ENCODE measurements around the gene KLHDC8B. TPM values are rescaled to one million over a fixed set of nuclear protein-coding genes. Genes with fewer than 3 reads are reported as not detected.
"Not testable (repeated sequence)": the region's sequence is repeated elsewhere in the genome, so short reads cannot be mapped to it uniquely, and the experiment has no call there.

Gene KLHDC8B
- total and polyA plus RNA-seq, 11 donors = 66.3 to 138 (median 112) TPM

DNA sequence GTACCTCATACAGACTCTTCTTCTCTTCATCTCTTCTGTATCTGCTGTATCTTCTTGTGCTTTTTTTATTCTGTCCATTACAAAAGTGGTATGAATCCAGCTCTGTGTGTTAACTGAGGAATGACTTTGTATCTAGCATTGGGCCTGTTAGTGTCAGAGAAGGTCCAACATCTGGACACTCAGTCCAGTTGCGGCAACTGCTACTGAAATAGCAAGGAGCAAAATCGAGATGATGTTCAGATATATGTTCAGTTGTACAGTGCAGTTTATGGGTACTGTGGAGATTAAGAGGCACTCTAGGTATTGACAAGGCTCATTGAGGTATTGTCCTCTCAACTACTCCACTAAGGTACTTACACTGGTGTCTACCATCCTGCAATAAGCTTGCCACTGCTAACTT lies 42.6 kb downstream of the KLHDC8B start:
- WGBS, 4 donors = 81 to 91% (median 82%) methylated on average over 2 of the region's 2 CpGs
- Histone ChIP-seq H3K9me3 (peaks cover 0 to 7% (median 0%) of the 10 kb centered on the region in 12 donors), H3K27me3 (no peaks in the 10 kb centered on the region), H3K4me1 (peaks cover 0 to 20% (median 14%) of the 10 kb centered on the region in 12 donors), H3K36me3 (peaks cover 0 to 7% (median 0%) of the 10 kb centered on the region in 9 donors), H3K4me3 (no peak overlapping the region), H3K27ac (no peak overlapping the region)
- intact Hi-C loops (cut with DNase I) = no loop called here
- DNase-seq = no peak
- no peak for ATAC-seq
- TF ChIP-seq, protein P1, sequence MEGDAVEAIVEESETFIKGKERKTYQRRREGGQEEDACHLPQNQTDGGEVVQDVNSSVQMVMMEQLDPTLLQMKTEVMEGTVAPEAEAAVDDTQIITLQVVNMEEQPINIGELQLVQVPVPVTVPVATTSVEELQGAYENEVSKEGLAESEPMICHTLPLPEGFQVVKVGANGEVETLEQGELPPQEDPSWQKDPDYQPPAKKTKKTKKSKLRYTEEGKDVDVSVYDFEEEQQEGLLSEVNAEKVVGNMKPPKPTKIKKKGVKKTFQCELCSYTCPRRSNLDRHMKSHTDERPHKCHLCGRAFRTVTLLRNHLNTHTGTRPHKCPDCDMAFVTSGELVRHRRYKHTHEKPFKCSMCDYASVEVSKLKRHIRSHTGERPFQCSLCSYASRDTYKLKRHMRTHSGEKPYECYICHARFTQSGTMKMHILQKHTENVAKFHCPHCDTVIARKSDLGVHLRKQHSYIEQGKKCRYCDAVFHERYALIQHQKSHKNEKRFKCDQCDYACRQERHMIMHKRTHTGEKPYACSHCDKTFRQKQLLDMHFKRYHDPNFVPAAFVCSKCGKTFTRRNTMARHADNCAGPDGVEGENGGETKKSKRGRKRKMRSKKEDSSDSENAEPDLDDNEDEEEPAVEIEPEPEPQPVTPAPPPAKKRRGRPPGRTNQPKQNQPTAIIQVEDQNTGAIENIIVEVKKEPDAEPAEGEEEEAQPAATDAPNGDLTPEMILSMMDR (IDR thresholded peaks at IDR 0.05) = no peak
- TF ChIP-seq POLR2A (IDR thresholded peaks at IDR 0.05) = no peak

DNA sequence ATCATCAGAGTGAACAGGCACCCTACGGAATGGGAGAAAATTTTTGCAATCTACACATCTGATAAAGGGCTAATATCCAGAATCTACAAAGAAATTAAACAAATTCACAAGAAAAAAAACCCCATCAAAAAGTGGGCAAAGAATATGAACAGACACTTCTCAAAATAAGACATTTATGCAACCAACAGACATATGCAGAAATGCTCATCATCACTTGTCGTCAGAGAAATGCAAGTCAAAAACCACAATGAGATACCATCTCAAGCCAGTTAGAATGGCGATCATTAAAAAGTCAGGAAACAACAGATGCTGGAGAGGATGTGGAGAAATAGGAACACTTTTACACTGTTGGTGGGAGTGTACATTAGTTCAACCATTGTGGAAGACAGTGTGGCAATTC lies 45.3 kb downstream of the KLHDC8B start:
- not testable (repeated sequence) for H3K4me3 ChIP-seq, ATAC-seq, H3K36me3 ChIP-seq, H3K9me3 ChIP-seq, DNase-seq, H3K27me3 ChIP-seq, H3K27ac ChIP-seq
- intact Hi-C loops (cut with DNase I) = loop anchor here in 2 of 10 donors (5.0 kb wide), 1 partner anchor 61 kb away; the partner anchor contains the start of gene C3orf62 (in 2 of the 2)
- peaks cover 0 to 25% (median 16%) of the 10 kb centered on the region in 12 donors for H3K4me1 ChIP-seq
- 69 to 82% (median 73%) methylated on average over 3 of the region's 3 CpGs for WGBS, 4 donors

DNA sequence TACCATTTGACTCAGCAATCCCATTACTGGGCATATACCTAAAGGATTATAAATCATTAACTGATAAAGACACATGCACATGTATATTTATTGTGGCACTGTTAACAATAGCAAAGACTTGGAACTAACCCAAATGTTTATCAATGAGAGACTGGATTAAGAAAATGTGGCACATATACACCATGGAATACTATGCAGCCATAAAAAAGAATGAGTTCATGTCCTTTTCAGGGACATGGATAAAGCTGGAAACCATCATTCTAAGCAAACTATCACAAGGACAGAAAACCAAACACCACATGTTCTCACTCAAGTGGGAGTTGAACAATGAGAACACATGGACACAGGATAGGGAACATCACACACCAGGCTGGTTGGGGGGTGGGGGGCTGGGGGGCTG lies 45.7 kb downstream of the KLHDC8B start:
- not testable (repeated sequence) for H3K9me3 ChIP-seq, H3K27me3 ChIP-seq, H3K27ac ChIP-seq, H3K4me3 ChIP-seq, H3K36me3 ChIP-seq, DNase-seq, ATAC-seq
- H3K4me1 ChIP-seq = peaks cover 0 to 25% (median 16%) of the 10 kb centered on the region in 12 donors
- intact Hi-C loops (cut with DNase I) = loop anchor here in 2 of 10 donors (5.0 kb wide), 1 partner anchor 60 kb away; the partner anchor contains the start of gene C3orf62 (in 2 of the 2)

DNA sequence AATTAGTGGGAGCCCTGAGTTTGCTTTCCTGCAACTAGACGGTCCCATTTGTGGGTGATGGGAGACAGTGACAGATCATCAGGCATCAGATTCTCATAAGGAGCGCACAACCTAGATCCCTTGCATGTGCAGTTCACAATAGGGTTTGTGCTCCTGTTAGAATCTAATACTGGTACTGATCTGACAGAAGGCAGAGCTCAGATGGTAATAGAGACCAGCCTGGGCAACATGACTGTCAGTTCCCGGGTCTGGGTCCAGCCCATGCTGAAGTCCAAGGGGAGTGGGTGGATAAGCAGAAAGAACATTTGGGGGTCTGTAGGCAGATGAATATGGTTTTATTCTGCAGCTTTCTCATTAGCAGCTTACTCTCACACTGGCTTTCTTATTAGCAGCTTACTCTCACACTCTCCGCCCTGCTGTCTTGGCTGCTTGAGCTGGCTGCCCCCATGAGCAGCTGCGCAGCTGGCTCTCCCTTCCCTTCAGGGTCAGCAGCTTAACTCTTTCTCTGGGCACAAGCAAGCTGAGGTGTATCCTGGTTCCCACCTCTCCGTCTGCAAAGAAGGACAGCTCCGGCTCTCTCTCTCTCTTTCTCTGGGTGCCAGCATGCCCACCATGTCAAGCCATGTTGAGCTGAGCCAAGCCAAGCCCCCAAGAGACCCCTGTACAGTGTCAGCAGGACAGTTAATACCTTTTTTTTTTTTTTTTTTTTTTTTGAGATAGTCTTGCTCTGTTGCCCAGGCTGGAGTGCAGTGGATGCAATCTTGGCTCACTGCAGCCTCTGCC lies 46.5 kb downstream of the KLHDC8B start:
- ATAC-seq = peak; percentile 80 to 83 (median 81)
- H3K36me3 ChIP-seq = peaks cover 0 to 7% (median 0%) of the 10 kb centered on the region in 9 donors
- DNase-seq = peak in 4 of 5 donors; percentile 22 to 68 (median 49)
- H3K27me3 ChIP-seq = no peaks in the 10 kb centered on the region
- TF ChIP-seq POLR2A (IDR thresholded peaks at IDR 0.05) = no peak
- TF ChIP-seq, protein P1 (IDR thresholded peaks at IDR 0.05) = no peak
- peaks cover 0 to 9% (median 0%) of the 10 kb centered on the region in 12 donors for H3K9me3 ChIP-seq
- no peak overlapping the region for H3K4me3 ChIP-seq
- H3K27ac ChIP-seq = peak overlapping the region; percentile 51 to 94 (median 84)
- WGBS, 4 donors = 44 to 55% (median 54%) methylated on average over 7 of the region's 7 CpGs
- intact Hi-C loops (cut with DNase I) = loop anchor here in 3 of 10 donors (1.0 to 5.0 kb wide), 3 partner anchors 45 to 59 kb away; partner anchors contain the start of genes C3orf62 (in 2 of the 3) and KLHDC8B (in 1 of the 3)
- H3K4me1 ChIP-seq = peaks cover 0 to 25% (median 16%) of the 10 kb centered on the region in 12 donors

DNA sequence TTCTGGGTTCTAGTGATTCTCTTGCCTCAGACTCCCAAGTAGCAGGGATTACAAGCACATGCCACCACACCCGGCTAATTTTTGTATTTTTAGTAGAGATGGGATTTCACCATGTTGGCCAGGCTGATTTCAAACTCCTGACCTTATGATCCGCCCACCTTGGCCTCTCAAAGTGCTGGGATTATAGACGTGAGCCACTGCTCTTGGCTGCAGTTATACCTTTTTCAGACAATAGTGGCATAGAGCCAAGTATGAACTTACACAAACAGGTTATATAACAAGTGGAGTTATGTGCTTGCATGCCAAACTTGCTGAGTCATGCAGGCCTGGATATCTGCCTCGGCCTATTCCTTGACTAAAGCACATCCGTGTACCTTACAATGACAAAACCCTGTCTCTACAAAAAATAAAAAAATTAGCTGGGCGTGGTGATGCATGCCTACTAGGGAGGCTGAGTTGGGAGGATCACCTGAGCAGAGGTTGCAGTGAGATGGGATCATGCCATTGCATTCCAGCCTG lies 47.1 kb downstream of the KLHDC8B start:
- not testable (repeated sequence) for H3K27me3 ChIP-seq, H3K9me3 ChIP-seq, H3K4me3 ChIP-seq, H3K36me3 ChIP-seq
- DNase-seq (peak; percentile 73 to 86 (median 83)), ATAC-seq (peak; percentile 87 to 94 (median 90))
- H3K4me1 ChIP-seq = peaks cover 0 to 25% (median 16%) of the 10 kb centered on the region in 12 donors
- WGBS, 4 donors = 4 to 15% (median 12%) methylated on average over 6 of the region's 6 CpGs
- H3K27ac ChIP-seq = peak overlapping the region; percentile 61 to 94 (median 84)
- intact Hi-C loops (cut with DNase I) = loop anchor here in 3 of 10 donors (1.0 to 5.0 kb wide), 3 partner anchors 46 to 59 kb away; partner anchors contain the start of genes C3orf62 (in 2 of the 3) and KLHDC8B (in 1 of the 3)

Data from heart left ventricle (tissue), 16 donors.